ENCODE results near the gene RAP1GDS1.

DNA sequence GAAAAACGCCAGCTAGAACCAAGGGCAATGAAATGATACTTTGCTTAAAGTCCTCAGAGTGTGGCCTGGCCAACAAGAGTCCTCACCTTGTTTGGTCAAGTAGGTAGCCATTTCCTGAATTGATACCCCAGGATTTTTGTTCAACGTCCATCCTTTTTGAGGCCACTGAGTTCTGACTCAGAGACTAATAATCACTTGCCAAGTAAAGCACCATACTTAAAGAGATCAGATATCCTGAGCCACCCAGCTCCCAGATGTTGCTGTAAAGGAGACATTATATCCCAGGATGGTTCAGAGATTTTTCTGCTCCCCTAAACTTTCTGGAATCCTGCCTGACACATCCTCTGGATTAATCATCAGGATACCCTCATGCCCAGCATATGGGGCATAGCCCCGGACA is 190.9 kb downstream of the RAP1GDS1 start:
- no peak for TF ChIP-seq POLR2A (IDR thresholded peaks at IDR 0.05)
- TF ChIP-seq, protein P1, sequence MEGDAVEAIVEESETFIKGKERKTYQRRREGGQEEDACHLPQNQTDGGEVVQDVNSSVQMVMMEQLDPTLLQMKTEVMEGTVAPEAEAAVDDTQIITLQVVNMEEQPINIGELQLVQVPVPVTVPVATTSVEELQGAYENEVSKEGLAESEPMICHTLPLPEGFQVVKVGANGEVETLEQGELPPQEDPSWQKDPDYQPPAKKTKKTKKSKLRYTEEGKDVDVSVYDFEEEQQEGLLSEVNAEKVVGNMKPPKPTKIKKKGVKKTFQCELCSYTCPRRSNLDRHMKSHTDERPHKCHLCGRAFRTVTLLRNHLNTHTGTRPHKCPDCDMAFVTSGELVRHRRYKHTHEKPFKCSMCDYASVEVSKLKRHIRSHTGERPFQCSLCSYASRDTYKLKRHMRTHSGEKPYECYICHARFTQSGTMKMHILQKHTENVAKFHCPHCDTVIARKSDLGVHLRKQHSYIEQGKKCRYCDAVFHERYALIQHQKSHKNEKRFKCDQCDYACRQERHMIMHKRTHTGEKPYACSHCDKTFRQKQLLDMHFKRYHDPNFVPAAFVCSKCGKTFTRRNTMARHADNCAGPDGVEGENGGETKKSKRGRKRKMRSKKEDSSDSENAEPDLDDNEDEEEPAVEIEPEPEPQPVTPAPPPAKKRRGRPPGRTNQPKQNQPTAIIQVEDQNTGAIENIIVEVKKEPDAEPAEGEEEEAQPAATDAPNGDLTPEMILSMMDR (IDR thresholded peaks at IDR 0.05): no peak

All from Peyer's patch (tissue), 4 donors.